Activated CD4-positive, alpha-beta T cell treated with anti-CD3 and anti-CD28 coated beads, Interleukin-2, amount 10 ng/mL, durations not matched to agents 7 days and 5 days (primary cell): ENCODE results near the gene FZD4. TPM values are rescaled to one million over a fixed set of nuclear protein-coding genes. Genes with fewer than 3 reads are reported as not detected.
"Not testable (repeated sequence)": the region's sequence is repeated elsewhere in the genome, so short reads cannot be mapped to it uniquely, and the experiment has no call there.

Source experiments
- CTCF ChIA-PET: fragments of 350-600 bp; sonication (Branson Sonifier 250); formaldehyde crosslinking; loops from one replicate; lab custom pipeline; 2021; ENCODE audit warnings: antibody characterized with exemption; lab: Charles Lee
- POLR2A ChIA-PET: fragments of 350-600 bp; sonication (Branson Sonifier 250); formaldehyde crosslinking; loops from one replicate; lab custom pipeline; 2021; ENCODE audit warnings: antibody characterized with exemption; lab: Charles Lee
- DNase-seq: peaks from one replicate; pipeline ENCODE4 v3.0.0-alpha.2; 2020
- H3K27ac Mint-ChIP-seq: one replicate; pipeline ENCODE4 v1.8.0; 2021; ENCODE audit warnings: mild to moderate bottlenecking, moderate library complexity, mixed read lengths
- H3K27me3 Mint-ChIP-seq: one replicate; pipeline ENCODE4 v1.8.0; 2021; ENCODE audit warnings: mixed read lengths
- H3K36me3 Mint-ChIP-seq: one replicate; pipeline ENCODE4 v1.8.0; 2021; ENCODE audit warnings: low read depth, mixed read lengths
- H3K4me1 Mint-ChIP-seq: one replicate; pipeline ENCODE4 v1.8.0; 2021; ENCODE audit warnings: mixed read lengths
- H3K4me3 Mint-ChIP-seq: one replicate; pipeline ENCODE4 v1.8.0; 2021; ENCODE audit warnings: mild to moderate bottlenecking, moderate library complexity, mixed read lengths
- H3K9me3 Mint-ChIP-seq: one replicate; pipeline ENCODE4 v1.8.0; 2021; ENCODE audit warnings: mixed read lengths
- total RNA-seq, 2 experiments: library from RNA; stranded (reverse); gene quantifications; one replicate each; pipeline ENCODE4 v1.2.3, GENCODE V29; 2021

Gene FZD4
- total RNA-seq, 2 experiments from 2014 or later, result 0.02 TPM; not detected in 1

- POLR2A ChIA-PET, result no interaction called here
- Mint-ChIP-seq H3K36me3 (no peaks in the 10 kb centered on the region), H3K27ac (no peak overlapping the region), H3K27me3 (peaks cover 9% of the 10 kb centered on the region), H3K4me1 (no peaks in the 10 kb centered on the region), H3K9me3 (no peaks in the 10 kb centered on the region), H3K4me3 (no peak overlapping the region)
- CTCF ChIA-PET, result interaction anchor here (1.6 kb wide), 1 partner anchor 482 kb away, joined by 6 read pairs; no protein-coding TSS in a partner anchor
- DNase-seq, result no peak
Measured at GRCh38 chr11:86940122-86940777, 14.9 kb downstream of the FZD4 start.

GRCh38 chr11:86938900-86939880 lies 16.0 kb downstream of the FZD4 start:
- peak; percentile 24 for DNase-seq
- CTCF ChIA-PET, result interaction anchor here (1.1 to 1.6 kb wide), 4 partner anchors 37 to 484 kb away, joined by 3 to 6 read pairs (median 3); no protein-coding TSS in a partner anchor
- Mint-ChIP-seq H3K9me3 (no peaks in the 10 kb centered on the region), H3K36me3 (no peaks in the 10 kb centered on the region), H3K27ac (no peak overlapping the region), H3K4me3 (no peak overlapping the region), H3K27me3 (peaks cover 11% of the 10 kb centered on the region), H3K4me1 (no peaks in the 10 kb centered on the region)
- POLR2A ChIA-PET, result interaction anchor here (0.5 kb wide), 1 partner anchor 21 kb away, joined by 3 read pairs; no protein-coding TSS in a partner anchor

GRCh38 chr11:86938203-86938899 lies 16.8 kb downstream of the FZD4 start:
- DNase-seq, result no peak
- Mint-ChIP-seq H3K9me3 (no peaks in the 10 kb centered on the region), H3K27me3 (peaks cover 11% of the 10 kb centered on the region), H3K4me3 (no peak overlapping the region), H3K36me3 (no peaks in the 10 kb centered on the region), H3K27ac (no peak overlapping the region), H3K4me1 (no peaks in the 10 kb centered on the region)
- ChIA-PET CTCF (interaction anchor here (1.1 to 1.6 kb wide), 4 partner anchors 38 to 484 kb away, joined by 3 to 6 read pairs (median 3); no protein-coding TSS in a partner anchor), POLR2A (interaction anchor here (0.5 kb wide), 1 partner anchor 22 kb away, joined by 3 read pairs; no protein-coding TSS in a partner anchor)

- H3K36me3 Mint-ChIP-seq, H3K4me3 Mint-ChIP-seq, H3K4me1 Mint-ChIP-seq, H3K27me3 Mint-ChIP-seq, H3K9me3 Mint-ChIP-seq, DNase-seq, POLR2A ChIA-PET, H3K27ac Mint-ChIP-seq: not testable (repeated sequence)
- CTCF ChIA-PET, result interaction anchor here (0.9 to 1.4 kb wide), 2 partner anchors 39 to 85 kb away, joined by 3 read pairs; no protein-coding TSS in a partner anchor
Measured at GRCh38 chr11:86937193-86937806, 17.9 kb downstream of the FZD4 start.

- ChIA-PET CTCF (no interaction called here), POLR2A (no interaction called here)
- Mint-ChIP-seq H3K4me3 (no peak overlapping the region), H3K9me3 (no peaks in the 10 kb centered on the region), H3K27ac (no peak overlapping the region), H3K36me3 (no peaks in the 10 kb centered on the region), H3K27me3 (peaks cover 9% of the 10 kb centered on the region), H3K4me1 (peaks cover 3% of the 10 kb centered on the region)
- DNase-seq, result no peak
Measured at GRCh38 chr11:86934926-86935579, 20.1 kb downstream of the FZD4 start.

- Mint-ChIP-seq H3K9me3 (no peaks in the 10 kb centered on the region), H3K4me3 (no peak overlapping the region), H3K27me3 (peaks cover 9% of the 10 kb centered on the region), H3K27ac (no peak overlapping the region), H3K36me3 (no peaks in the 10 kb centered on the region), H3K4me1 (peaks cover 3% of the 10 kb centered on the region)
- POLR2A ChIA-PET, result no interaction called here
- no peak for DNase-seq
- CTCF ChIA-PET, result interaction anchor here (0.6 kb wide), 1 partner anchor 57 kb away, joined by 3 read pairs; no protein-coding TSS in a partner anchor
Measured at GRCh38 chr11:86934582-86934900, 20.7 kb downstream of the FZD4 start.

- ChIA-PET CTCF (interaction anchor here (0.6 kb wide), 1 partner anchor 58 kb away, joined by 3 read pairs; no protein-coding TSS in a partner anchor), POLR2A (no interaction called here)
- Mint-ChIP-seq H3K9me3 (no peaks in the 10 kb centered on the region), H3K27me3 (peaks cover 9% of the 10 kb centered on the region), H3K27ac (no peak overlapping the region), H3K36me3 (no peaks in the 10 kb centered on the region), H3K4me3 (no peak overlapping the region), H3K4me1 (peaks cover 3% of the 10 kb centered on the region)
- DNase-seq, result no peak
Measured at GRCh38 chr11:86933891-86934581, 21.2 kb downstream of the FZD4 start.

GRCh38 chr11:86932924-86933875 lies 22.0 kb downstream of the FZD4 start:
- H3K27ac Mint-ChIP-seq, result no peak overlapping the region
- no peak overlapping the region for H3K4me3 Mint-ChIP-seq
- H3K9me3 Mint-ChIP-seq, result no peaks in the 10 kb centered on the region
- H3K36me3 Mint-ChIP-seq, result no peaks in the 10 kb centered on the region
- no peak for DNase-seq
- peaks cover 9% of the 10 kb centered on the region for H3K27me3 Mint-ChIP-seq
- POLR2A ChIA-PET, result no interaction called here
- H3K4me1 Mint-ChIP-seq, result peaks cover 3% of the 10 kb centered on the region
- CTCF ChIA-PET, result no interaction called here

- ChIA-PET CTCF (no interaction called here), POLR2A (no interaction called here)
- DNase-seq, result no peak
- Mint-ChIP-seq H3K4me1 (peaks cover 3% of the 10 kb centered on the region), H3K27me3 (peaks cover 4% of the 10 kb centered on the region), H3K9me3 (no peaks in the 10 kb centered on the region), H3K4me3 (no peak overlapping the region), H3K36me3 (no peaks in the 10 kb centered on the region), H3K27ac (no peak overlapping the region)
Measured at GRCh38 chr11:86932259-86932585, 23.0 kb downstream of the FZD4 start.

- H3K27ac Mint-ChIP-seq, result peak overlapping the region; percentile 26
- no peaks in the 10 kb centered on the region for H3K9me3 Mint-ChIP-seq
- POLR2A ChIA-PET, result no interaction called here
- no peak for DNase-seq
- H3K36me3 Mint-ChIP-seq, result no peaks in the 10 kb centered on the region
- H3K27me3 Mint-ChIP-seq, result peaks cover 4% of the 10 kb centered on the region
- CTCF ChIA-PET, result no interaction called here
- no peak overlapping the region for H3K4me3 Mint-ChIP-seq
- H3K4me1 Mint-ChIP-seq, result peaks cover 3% of the 10 kb centered on the region
Measured at GRCh38 chr11:86931548-86932258, 23.5 kb downstream of the FZD4 start.
